COLO668 (cell line): ENCODE measurements around the gene ARRDC3.
"Not testable (repeated sequence)": the region's sequence is repeated elsewhere in the genome, so short reads cannot be mapped to it uniquely, and the experiment has no call there.

ENCODE experiments used
- DNase-seq: peaks from one replicate; lab custom pipeline; 2025; ENCODE audit not compliant: unreplicated experiment; lab: John Stamatoyannopoulos, UW

Gene ARRDC3

GRCh38 chr5:91383027-91383955 lies at the start of gene ARRDC3:
Gene ARRDC3, minus strand, starts transcription at chr5:91383317. Its CDS starts 225 bp downstream, at chr5:91383092.
- DNase-seq, result peak; percentile 94

- DNase-seq, result no peak
Measured at GRCh38 chr5:91430949-91431348, 47.8 kb upstream of the ARRDC3 start.

- DNase-seq, result no peak
Measured at GRCh38 chr5:91424638-91425436, 41.7 kb upstream of the ARRDC3 start.

- no peak for DNase-seq
Measured at GRCh38 chr5:91423871-91424270, 40.8 kb upstream of the ARRDC3 start.

- DNase-seq, result no peak
Measured at GRCh38 chr5:91420879-91421278, 37.8 kb upstream of the ARRDC3 start.

- peak; percentile 33 for DNase-seq
Measured at GRCh38 chr5:91419571-91420537, 36.7 kb upstream of the ARRDC3 start.

- no peak for DNase-seq
Measured at GRCh38 chr5:91419136-91419535, 36.0 kb upstream of the ARRDC3 start.

GRCh38 chr5:91418158-91418557 lies 35.0 kb upstream of the ARRDC3 start:
- DNase-seq, result no peak

- DNase-seq, result no peak
Measured at GRCh38 chr5:91417219-91417618, 34.1 kb upstream of the ARRDC3 start.

- no peak for DNase-seq
Measured at GRCh38 chr5:91416491-91416890, 33.4 kb upstream of the ARRDC3 start.

- DNase-seq, result no peak
Measured at GRCh38 chr5:91409304-91409703, 26.2 kb upstream of the ARRDC3 start.

GRCh38 chr5:91408710-91409109 lies 25.6 kb upstream of the ARRDC3 start:
- no peak for DNase-seq

GRCh38 chr5:91407204-91407603 lies 24.1 kb upstream of the ARRDC3 start:
- DNase-seq, result no peak

- DNase-seq, result no peak
Measured at GRCh38 chr5:91403438-91403837, 20.3 kb upstream of the ARRDC3 start.

GRCh38 chr5:91401175-91401574 lies 18.1 kb upstream of the ARRDC3 start:
- no peak for DNase-seq

GRCh38 chr5:91397791-91398190 lies 14.7 kb upstream of the ARRDC3 start:
- DNase-seq, result no peak

- no peak for DNase-seq
Measured at GRCh38 chr5:91390268-91390667, 7.2 kb upstream of the ARRDC3 start.

- not testable (repeated sequence) for DNase-seq
Measured at GRCh38 chr5:91389555-91389954, 6.4 kb upstream of the ARRDC3 start.

- DNase-seq, result no peak
Measured at GRCh38 chr5:91388362-91388761, 5.2 kb upstream of the ARRDC3 start.

GRCh38 chr5:91386120-91386519 lies 3.0 kb upstream of the ARRDC3 start:
- no peak for DNase-seq

- not testable (repeated sequence) for DNase-seq
Measured at GRCh38 chr5:91385596-91385995, 2.5 kb upstream of the ARRDC3 start.
